Fibroblast of pulmonary artery (primary cell): Measurements from ENCODE around the gene KRT25.

ENCODE experiments used
- DNase-seq: peaks from one replicate; pipeline ENCODE4 v3.0.0-alpha.2; 2010; ENCODE audit warnings: low read depth
- H3K4me3 ChIP-seq: replicated peaks from 2 replicates; pipeline ENCODE4 v1.5.1; 2011; ENCODE audit warnings: low read depth, mild to moderate bottlenecking, control low read depth, low read length, moderate library complexity
- CTCF ChIP-seq: IDR thresholded peaks from 2 replicates; pipeline ENCODE4 v1.5.1; 2011; ENCODE audit warnings: mild to moderate bottlenecking, control low read depth, low read length, inconsistent platforms; ENCODE audit errors: missing control alignments

Gene KRT25, protein sequence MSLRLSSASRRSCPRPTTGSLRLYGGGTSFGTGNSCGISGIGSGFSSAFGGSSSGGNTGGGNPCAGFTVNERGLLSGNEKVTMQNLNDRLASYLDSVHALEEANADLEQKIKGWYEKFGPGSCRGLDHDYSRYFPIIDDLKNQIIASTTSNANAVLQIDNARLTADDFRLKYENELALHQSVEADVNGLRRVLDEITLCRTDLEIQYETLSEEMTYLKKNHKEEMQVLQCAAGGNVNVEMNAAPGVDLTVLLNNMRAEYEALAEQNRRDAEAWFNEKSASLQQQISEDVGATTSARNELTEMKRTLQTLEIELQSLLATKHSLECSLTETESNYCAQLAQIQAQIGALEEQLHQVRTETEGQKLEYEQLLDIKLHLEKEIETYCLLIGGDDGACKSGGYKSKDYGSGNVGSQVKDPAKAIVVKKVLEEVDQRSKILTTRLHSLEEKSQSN

GRCh38 chr17:40755231-40755630, at the start of gene KRT25:
Gene KRT25, minus strand, starts transcription at chr17:40755331. Its CDS starts 60 bp downstream, at chr17:40755271.
- DNase-seq: no peak
- TF ChIP-seq CTCF: no peak
- no peak within 1 kb of the TSS for H3K4me3 ChIP-seq

- no peak overlapping the region for H3K4me3 ChIP-seq
- peak; percentile 93 for TF ChIP-seq CTCF
- DNase-seq: peak; percentile 69
These were observed 48.5 kb upstream of the KRT25 start for GRCh38 chr17:40803617-40804082.

- DNase-seq: no peak
- no peak overlapping the region for H3K4me3 ChIP-seq
- no peak for TF ChIP-seq CTCF
These were observed 46.0 kb upstream of the KRT25 start for GRCh38 chr17:40801157-40801556.

GRCh38 chr17:40800381-40800780, 45.2 kb upstream of the KRT25 start:
- no peak for TF ChIP-seq CTCF
- no peak overlapping the region for H3K4me3 ChIP-seq
- no peak for DNase-seq

GRCh38 chr17:40799859-40800258, 44.7 kb upstream of the KRT25 start, which contains the start of gene KRT28:
Gene KRT28, minus strand, starts transcription at chr17:40799959. Its CDS starts 66 bp downstream, at chr17:40799893.
- no peak for DNase-seq
- no peak for TF ChIP-seq CTCF
- H3K4me3 ChIP-seq: no peak within 1 kb of the TSS

DNA sequence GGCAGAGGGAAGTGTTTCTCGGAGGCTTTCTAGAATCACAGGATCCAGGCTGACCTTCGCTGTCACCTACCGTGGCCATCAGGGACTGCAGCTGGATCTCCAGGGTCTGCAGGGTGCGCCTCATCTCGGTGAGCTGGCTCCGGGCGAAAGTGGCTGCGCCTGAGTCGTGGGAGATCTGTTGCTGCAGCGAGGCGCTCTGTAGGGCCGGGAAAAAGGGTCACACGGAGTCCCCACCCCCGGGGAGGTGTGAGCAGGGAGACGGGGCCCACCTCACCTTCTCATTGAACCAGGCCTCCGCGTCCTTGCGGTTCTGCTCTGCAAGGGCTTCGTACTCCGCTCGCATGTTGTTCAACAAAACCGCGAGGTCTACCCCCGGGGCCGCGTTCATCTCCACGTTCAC, 41.7 kb upstream of the KRT25 start:
- TF ChIP-seq CTCF: no peak
- no peak overlapping the region for H3K4me3 ChIP-seq
- DNase-seq: no peak
